Lung (tissue), 12 donors: ENCODE data around the gene AUH. TPM values are rescaled to one million over a fixed set of nuclear protein-coding genes. Genes with fewer than 3 reads are reported as not detected.
A peak's percentile ranks its signal among the peaks of the same experiment; 100 is the strongest.

ENCODE experiments used
- ATAC-seq: fragments of 200-7000 bp; cut with Tn5 transposase; one replicate; pipeline ENCODE4 v1.9.1; 2020; ENCODE audit warnings: moderate number of reproducible peaks; ENCODE audit not compliant: insufficient read depth, low FRiP score
- DNase-seq, 3 donors: peaks; one replicate each; pipeline ENCODE4 v3.0.0-alpha.2; 2013 to 2017
- H3K27ac ChIP-seq, 2 donors: one replicate each; pipeline ENCODE4 v1.5.1; 2013; ENCODE audit warnings: mild to moderate bottlenecking in 2 of 2, moderate library complexity in 2 of 2, control low read depth in 1 of 2, inconsistent platforms in 1 of 2, low read depth in 1 of 2, low read length in 1 of 2
- H3K27me3 ChIP-seq, 3 donors: one replicate each; pipeline ENCODE4 v1.5.1; 2013; ENCODE audit warnings: low read length in 2 of 3; ENCODE audit not compliant: control insufficient read depth in 3 of 3, insufficient read depth in 3 of 3
- H3K36me3 ChIP-seq, 4 donors: one replicate each; pipeline ENCODE4 v1.5.1; 2013; ENCODE audit warnings: low read length in 4 of 4, mild to moderate bottlenecking in 1 of 4, moderate library complexity in 1 of 4; ENCODE audit not compliant: control insufficient read depth in 4 of 4, insufficient read depth in 4 of 4
- H3K4me1 ChIP-seq, 5 donors: one replicate each; pipeline ENCODE4 v1.5.1; 2013; ENCODE audit warnings: low read length in 5 of 5, mild to moderate bottlenecking in 2 of 5, moderate library complexity in 1 of 5; ENCODE audit not compliant: control insufficient read depth in 5 of 5, insufficient read depth in 5 of 5
- H3K4me3 ChIP-seq: one replicate; pipeline ENCODE4 v1.5.1; 2013; ENCODE audit warnings: mild to moderate bottlenecking, control low read depth, moderate library complexity
- H3K9ac ChIP-seq, 2 donors: one replicate each; pipeline ENCODE4 v1.5.1; 2013; ENCODE audit warnings: low read length in 2 of 2, control low read depth in 1 of 2; ENCODE audit not compliant: insufficient read depth in 1 of 2
- H3K9me3 ChIP-seq, 4 donors: one replicate each; pipeline ENCODE4 v1.5.1; 2013; ENCODE audit warnings: low read length in 3 of 4, mild to moderate bottlenecking in 1 of 4, moderate library complexity in 1 of 4; ENCODE audit not compliant: control insufficient read depth in 4 of 4, insufficient read depth in 3 of 4
- CTCF ChIP-seq: IDR thresholded peaks from 2 replicates; pipeline ENCODE4 v1.5.1; 2012; ENCODE audit warnings: mild to moderate bottlenecking; ENCODE audit errors: control extremely low read depth, extremely low read depth
- WGBS, 2 donors: extraction: QIAGEN DNeasy Blood & Tissue Kit; methylation state at CpG; one replicate each; pipeline ENCODE4 v1.1.7; 2013; 5-methylcytosine and 5-hydroxymethylcytosine counted together
- polyA plus RNA-seq, 2 donors: library from polyadenylated mRNA; stranded (reverse); fragments of 200-250 nt; gene quantifications; one replicate each; pipeline ENCODE4 v1.2.1, GENCODE V29; 2013
- total RNA-seq, 2 donors: library from RNA; depleted of rRNA in 1 of 2; stranded (reverse); fragments of >200 nt in 1 of 2; gene quantifications; one replicate each; pipeline ENCODE4 v1.2.1, GENCODE V29; 2014 to 2021
- donor health status: control.
- donor health status: control.
- donor health status: Bipolar disorder and iron deficiency.
- donor health status: healthy.
- donor health status: DM: yes; HTN: yes; CAD: no.

The AUH gene
- total and polyA plus RNA-seq, 4 donors, result 10.5 to 76.8 (median 16.2) TPM

- no peak for DNase-seq
- TF ChIP-seq CTCF, result no peak
Measured at GRCh38 chr9:91188719-91189590, 172.8 kb downstream of the AUH start.

GRCh38 chr9:91187965-91188344 lies 173.8 kb downstream of the AUH start:
- DNase-seq (peak in 1 of 3 donors; percentile 50), ATAC-seq (no peak)
- TF ChIP-seq CTCF, result no peak
- Histone ChIP-seq H3K9me3 (no peaks in the 10 kb centered on the region), H3K9ac (no peak overlapping the region), H3K4me3 (no peak overlapping the region), H3K36me3 (no peaks in the 10 kb centered on the region), H3K27ac (no peak overlapping the region), H3K4me1 (peaks cover 4 to 34% (median 16%) of the 10 kb centered on the region in 5 donors), H3K27me3 (no peaks in the 10 kb centered on the region)
- WGBS, 2 donors, result 81 to 89% methylated on average over 2 of the region's 2 CpGs

More at GRCh38 chr9:91188719-91189590, 172.8 kb downstream of the AUH start:
- Histone ChIP-seq H3K36me3 (no peaks in the 10 kb centered on the region), H3K27ac (no peak overlapping the region), H3K4me1 (peaks cover 5 to 44% (median 16%) of the 10 kb centered on the region in 5 donors), H3K27me3 (no peaks in the 10 kb centered on the region), H3K9ac (no peak overlapping the region), H3K9me3 (no peaks in the 10 kb centered on the region), H3K4me3 (no peak overlapping the region)
- WGBS, 2 donors, result 97 to 99% methylated on average over 11 of the region's 11 CpGs
- no peak for ATAC-seq

GRCh38 chr9:91187311-91187964 lies 174.3 kb downstream of the AUH start:
- H3K36me3 ChIP-seq, result no peaks in the 10 kb centered on the region
- H3K4me1 ChIP-seq, result peaks cover 4 to 29% (median 15%) of the 10 kb centered on the region in 5 donors
- no peak for TF ChIP-seq CTCF
- 91 to 95% methylated on average over 11 of the region's 11 CpGs for WGBS, 2 donors
- H3K27ac ChIP-seq, result peak overlapping the region in 1 of 2 donors; percentile 10
- ATAC-seq (no peak), DNase-seq (no peak)
- no peak overlapping the region for H3K4me3 ChIP-seq
- no peaks in the 10 kb centered on the region for H3K27me3 ChIP-seq
- H3K9me3 ChIP-seq, result no peaks in the 10 kb centered on the region
- H3K9ac ChIP-seq, result no peak overlapping the region
